ENCODE measurements around the gene TBC1D1. TPM values are rescaled to one million over a fixed set of nuclear protein-coding genes. Genes with fewer than 3 reads are reported as not detected.

Gene TBC1D1
- total and polyA plus RNA-seq, 2 donors (not counting 3 experiments of a cell fraction or from before 2014, with no cell fraction given): 63.5 to 116 TPM

- TF ChIP-seq POLR2A (IDR thresholded peaks at IDR 0.05; ENCODE audit: low read depth, low read length) (no peak), FOS (IDR thresholded peaks at IDR 0.05; ENCODE audit: borderline replicate concordance, insufficient read depth, low read length) (no peak), POLR2AphosphoS5 (IDR thresholded peaks at IDR 0.05; ENCODE audit: insufficient read depth, low read depth, low read length) (no peak), MYC (IDR thresholded peaks at IDR 0.05; ENCODE audit: low read depth, low read length) (no peak), EZH2 (IDR thresholded peaks at IDR 0.05; ENCODE audit: borderline replicate concordance, low read depth, low read length, severe bottlenecking) (no peak), JUN (IDR thresholded peaks at IDR 0.05; ENCODE audit: borderline replicate concordance, insufficient read depth, insufficient read length, low read depth) (no peak), GATA2 (IDR thresholded peaks at IDR 0.05; ENCODE audit: insufficient read depth, insufficient read length, low read depth, low read length) (no peak)
- TF ChIP-seq, protein P1, sequence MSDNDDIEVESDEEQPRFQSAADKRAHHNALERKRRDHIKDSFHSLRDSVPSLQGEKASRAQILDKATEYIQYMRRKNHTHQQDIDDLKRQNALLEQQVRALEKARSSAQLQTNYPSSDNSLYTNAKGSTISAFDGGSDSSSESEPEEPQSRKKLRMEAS (IDR thresholded peaks at IDR 0.05; ENCODE audit: insufficient read depth, insufficient read length): no peak
- TF ChIP-seq, protein P2, sequence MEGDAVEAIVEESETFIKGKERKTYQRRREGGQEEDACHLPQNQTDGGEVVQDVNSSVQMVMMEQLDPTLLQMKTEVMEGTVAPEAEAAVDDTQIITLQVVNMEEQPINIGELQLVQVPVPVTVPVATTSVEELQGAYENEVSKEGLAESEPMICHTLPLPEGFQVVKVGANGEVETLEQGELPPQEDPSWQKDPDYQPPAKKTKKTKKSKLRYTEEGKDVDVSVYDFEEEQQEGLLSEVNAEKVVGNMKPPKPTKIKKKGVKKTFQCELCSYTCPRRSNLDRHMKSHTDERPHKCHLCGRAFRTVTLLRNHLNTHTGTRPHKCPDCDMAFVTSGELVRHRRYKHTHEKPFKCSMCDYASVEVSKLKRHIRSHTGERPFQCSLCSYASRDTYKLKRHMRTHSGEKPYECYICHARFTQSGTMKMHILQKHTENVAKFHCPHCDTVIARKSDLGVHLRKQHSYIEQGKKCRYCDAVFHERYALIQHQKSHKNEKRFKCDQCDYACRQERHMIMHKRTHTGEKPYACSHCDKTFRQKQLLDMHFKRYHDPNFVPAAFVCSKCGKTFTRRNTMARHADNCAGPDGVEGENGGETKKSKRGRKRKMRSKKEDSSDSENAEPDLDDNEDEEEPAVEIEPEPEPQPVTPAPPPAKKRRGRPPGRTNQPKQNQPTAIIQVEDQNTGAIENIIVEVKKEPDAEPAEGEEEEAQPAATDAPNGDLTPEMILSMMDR (IDR thresholded peaks at IDR 0.05; ENCODE audit: extremely low read depth in 1 of 2, insufficient read depth in 1 of 2, low read depth in 1 of 2, low read length in 2 of 2): no peak
- Histone ChIP-seq H3K79me2 (ENCODE audit: control insufficient read depth, insufficient read depth, low read length) (no peaks in the 10 kb centered on the region), H4K20me1 (replicated peaks; ENCODE audit: control insufficient read depth, extremely low read depth, insufficient read depth, low read length) (no peaks in the 10 kb centered on the region), H3K9me3 (replicated peaks; ENCODE audit: control insufficient read depth, insufficient read depth, low read length) (no peaks in the 10 kb centered on the region), H3K27me3 (ENCODE audit: control insufficient read depth in 2 of 2, insufficient read depth in 2 of 2, low read length in 2 of 2) (peaks cover 19 to 22% of the 10 kb centered on the region in 2 experiments), H3K9ac (replicated peaks; ENCODE audit: extremely low read depth, insufficient read depth, low read length) (no peak overlapping the region), H2AFZ (ENCODE audit: low read depth, low read length) (no peak overlapping the region), H3K27ac (ENCODE audit: insufficient read depth, low read depth, low read length) (no peak overlapping the region), H3K36me3 (ENCODE audit: control insufficient read depth in 2 of 2, extremely low read depth in 1 of 2, insufficient read depth in 2 of 2, low read length in 2 of 2) (no peaks in the 10 kb centered on the region), H3K4me2 (ENCODE audit: insufficient read depth, low read length) (no peak overlapping the region), H3K9me1 (replicated peaks; ENCODE audit: control insufficient read depth, extremely low read depth, insufficient read depth, low read length) (no peaks in the 10 kb centered on the region), H3K4me1 (ENCODE audit: control insufficient read depth, extremely low read depth, insufficient read depth, low read length) (peaks cover 3% of the 10 kb centered on the region), H3K4me3 (replicated peaks in 1 of 3; ENCODE audit: insufficient read depth in 1 of 3, low read depth in 1 of 3, low read length in 3 of 3) (no peak overlapping the region)
- FAIRE-seq (no peak), DNase-seq (ENCODE audit: low read depth, low spot score) (no peak)
- intact Hi-C loops (cut with micrococcal nuclease): no loop called here
- no TSS peak for BruUV-seq (replicated peaks)
- dilution Hi-C loops (cut with MboI; ENCODE audit: extremely low pct_ligation_motif_present, low sequenced_read_pairs): no loop called here
- POLR2A ChIA-PET: no interaction called here
- CTCF ChIA-PET: interaction anchor here (1.1 to 1.7 kb wide), 2 partner anchors 11 to 60 kb away, joined by 3 to 4 read pairs; no protein-coding TSS in a partner anchor
These were observed 5.4 kb upstream of the TBC1D1 start for GRCh38 chr4:37885496-37885895.

All from endothelial cell of umbilical vein (primary cell).